Progenitor cell of endocrine pancreas (in vitro differentiated cells): ENCODE data around the gene BMERB1. TPM values are rescaled to one million over a fixed set of nuclear protein-coding genes. Genes with fewer than 3 reads are reported as not detected.

Source experiments
- DNase-seq: peaks from one replicate; pipeline ENCODE4 v3.0.0; 2021; ENCODE audit warnings: low spot score; ENCODE audit not compliant: unreplicated experiment
- H3K27ac Mint-ChIP-seq: 2 replicates; pipeline ENCODE4 v1.8.0; 2021; ENCODE audit warnings: mild to moderate bottlenecking, moderate library complexity, mixed read lengths
- H3K27me3 Mint-ChIP-seq: 2 replicates; pipeline ENCODE4 v1.8.0; 2021; ENCODE audit warnings: mixed read lengths
- H3K36me3 Mint-ChIP-seq: 2 replicates; pipeline ENCODE4 v1.8.0; 2022; ENCODE audit warnings: mixed read lengths; ENCODE audit not compliant: insufficient read depth
- H3K4me1 Mint-ChIP-seq: 2 replicates; pipeline ENCODE4 v1.8.0; 2021; ENCODE audit warnings: low read depth, mixed read lengths
- H3K4me3 Mint-ChIP-seq: 2 replicates; pipeline ENCODE4 v1.8.0; 2021; ENCODE audit warnings: low read depth, mild to moderate bottlenecking, moderate library complexity, mixed read lengths
- H3K9me3 Mint-ChIP-seq: 2 replicates; pipeline ENCODE4 v1.8.0; 2021; ENCODE audit warnings: low read depth, mixed read lengths
- total RNA-seq: library from RNA; stranded (reverse); gene quantifications from 2 replicates; pipeline ENCODE4 v1.2.1, GENCODE V29; 2021
- TF ChIP-seq, protein P1 (sequence below): fragments of 200-600 bp; sonication (generic); IDR thresholded peaks from one replicate; pipeline ENCODE4 v1.5.0; 2021; ENCODE audit warnings: antibody characterized with exemption, mild to moderate bottlenecking; ENCODE audit not compliant: unreplicated experiment

The BMERB1 gene
- total RNA-seq, 1 donor from 2014 or later: 13.5 TPM

GRCh38 chr16:15509051-15509592, 74.7 kb downstream of the BMERB1 start:
- Mint-ChIP-seq H3K9me3 (no peaks in the 10 kb centered on the region), H3K27ac (no peak overlapping the region), H3K36me3 (peaks cover 2% of the 10 kb centered on the region), H3K27me3 (peaks cover 15% of the 10 kb centered on the region), H3K4me1 (no peaks in the 10 kb centered on the region), H3K4me3 (no peak overlapping the region)
- TF ChIP-seq, protein P1, sequence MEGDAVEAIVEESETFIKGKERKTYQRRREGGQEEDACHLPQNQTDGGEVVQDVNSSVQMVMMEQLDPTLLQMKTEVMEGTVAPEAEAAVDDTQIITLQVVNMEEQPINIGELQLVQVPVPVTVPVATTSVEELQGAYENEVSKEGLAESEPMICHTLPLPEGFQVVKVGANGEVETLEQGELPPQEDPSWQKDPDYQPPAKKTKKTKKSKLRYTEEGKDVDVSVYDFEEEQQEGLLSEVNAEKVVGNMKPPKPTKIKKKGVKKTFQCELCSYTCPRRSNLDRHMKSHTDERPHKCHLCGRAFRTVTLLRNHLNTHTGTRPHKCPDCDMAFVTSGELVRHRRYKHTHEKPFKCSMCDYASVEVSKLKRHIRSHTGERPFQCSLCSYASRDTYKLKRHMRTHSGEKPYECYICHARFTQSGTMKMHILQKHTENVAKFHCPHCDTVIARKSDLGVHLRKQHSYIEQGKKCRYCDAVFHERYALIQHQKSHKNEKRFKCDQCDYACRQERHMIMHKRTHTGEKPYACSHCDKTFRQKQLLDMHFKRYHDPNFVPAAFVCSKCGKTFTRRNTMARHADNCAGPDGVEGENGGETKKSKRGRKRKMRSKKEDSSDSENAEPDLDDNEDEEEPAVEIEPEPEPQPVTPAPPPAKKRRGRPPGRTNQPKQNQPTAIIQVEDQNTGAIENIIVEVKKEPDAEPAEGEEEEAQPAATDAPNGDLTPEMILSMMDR: no peak
- no peak for DNase-seq

GRCh38 chr16:15509593-15510535, 75.5 kb downstream of the BMERB1 start:
- Mint-ChIP-seq H3K4me3 (no peak overlapping the region), H3K4me1 (no peaks in the 10 kb centered on the region), H3K27me3 (peaks cover 15% of the 10 kb centered on the region), H3K27ac (no peak overlapping the region), H3K9me3 (no peaks in the 10 kb centered on the region), H3K36me3 (peaks cover 2% of the 10 kb centered on the region)
- DNase-seq: no peak
- TF ChIP-seq, protein P1: no peak

- H3K4me1 Mint-ChIP-seq: peaks cover 4% of the 10 kb centered on the region
- H3K27ac Mint-ChIP-seq: peak overlapping the region; percentile 76
- H3K27me3 Mint-ChIP-seq: peaks cover 15% of the 10 kb centered on the region
- H3K9me3 Mint-ChIP-seq: no peaks in the 10 kb centered on the region
- TF ChIP-seq, protein P1: no peak
- H3K36me3 Mint-ChIP-seq: peaks cover 2% of the 10 kb centered on the region
- DNase-seq: no peak
- H3K4me3 Mint-ChIP-seq: no peak overlapping the region
Measured at GRCh38 chr16:15510992-15511391, 76.6 kb downstream of the BMERB1 start.

DNA sequence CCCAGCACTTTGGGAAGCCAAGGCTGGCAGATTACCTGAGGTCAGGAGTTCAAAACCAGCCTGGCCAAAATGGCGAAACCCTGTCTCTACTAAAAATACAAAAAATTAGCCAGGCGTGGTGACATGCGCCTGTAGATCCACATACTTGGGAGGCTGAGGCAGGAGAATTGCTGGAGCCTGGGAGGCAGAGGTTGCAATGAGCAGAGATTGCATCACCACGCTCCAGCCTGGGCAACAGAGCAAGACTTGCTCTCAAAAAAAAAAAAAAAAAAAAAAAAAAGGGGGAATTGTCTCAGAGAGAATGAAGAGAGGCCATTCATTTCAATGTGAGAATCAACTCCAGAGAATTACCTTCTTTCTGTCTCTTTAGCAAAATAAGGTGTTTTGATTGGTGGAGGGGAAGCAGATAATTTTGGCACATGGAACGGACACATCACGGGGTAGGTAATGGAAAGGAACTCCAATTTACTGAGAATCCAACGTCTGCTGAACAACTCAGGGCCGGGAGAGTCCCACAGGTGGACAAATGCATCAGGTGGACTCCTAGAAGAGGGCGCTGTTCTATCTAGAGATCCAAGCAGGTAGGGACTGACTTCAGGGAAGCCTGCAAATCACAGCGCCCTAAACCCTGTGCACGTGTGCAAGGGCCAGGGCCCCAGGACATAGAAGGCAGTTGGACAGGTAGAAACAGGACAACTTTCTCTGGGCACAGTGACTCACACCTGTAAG, 77.5 kb downstream of the BMERB1 start:
- H3K36me3 Mint-ChIP-seq: no peaks in the 10 kb centered on the region

More for the DNA sequence above, 77.5 kb downstream of the BMERB1 start:
- no peaks in the 10 kb centered on the region for H3K9me3 Mint-ChIP-seq
- TF ChIP-seq, protein P1: no peak
- no peak for DNase-seq
- H3K4me3 Mint-ChIP-seq: no peak overlapping the region
- H3K27ac Mint-ChIP-seq: no peak overlapping the region
- peaks cover 4% of the 10 kb centered on the region for H3K4me1 Mint-ChIP-seq
- H3K27me3 Mint-ChIP-seq: peaks cover 10% of the 10 kb centered on the region
